ENCODE measurements around the gene SPNS3.

The SPNS3 gene

DNA sequence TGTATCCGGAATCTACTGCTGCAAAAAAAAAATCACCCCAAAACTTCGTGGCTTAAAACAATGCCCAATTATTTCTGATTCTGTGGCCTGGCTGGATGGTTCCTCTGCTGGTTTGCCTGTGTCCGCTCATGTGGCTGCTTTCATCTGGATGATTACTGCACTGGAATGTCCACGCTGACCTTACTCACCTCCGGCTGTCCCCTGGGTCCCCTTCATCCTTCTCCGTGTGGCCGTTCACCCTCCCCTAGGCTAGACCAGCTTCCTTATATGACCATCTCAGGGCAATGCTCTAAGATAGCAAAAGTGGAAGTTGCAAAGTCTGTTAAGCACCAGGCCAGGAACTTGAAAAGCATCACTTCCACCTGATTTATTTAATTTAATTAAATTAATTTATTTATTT is 33.5 kb downstream of the SPNS3 start:
- DNase-seq (ENCODE audit: low spot score), result no peak

DNA sequence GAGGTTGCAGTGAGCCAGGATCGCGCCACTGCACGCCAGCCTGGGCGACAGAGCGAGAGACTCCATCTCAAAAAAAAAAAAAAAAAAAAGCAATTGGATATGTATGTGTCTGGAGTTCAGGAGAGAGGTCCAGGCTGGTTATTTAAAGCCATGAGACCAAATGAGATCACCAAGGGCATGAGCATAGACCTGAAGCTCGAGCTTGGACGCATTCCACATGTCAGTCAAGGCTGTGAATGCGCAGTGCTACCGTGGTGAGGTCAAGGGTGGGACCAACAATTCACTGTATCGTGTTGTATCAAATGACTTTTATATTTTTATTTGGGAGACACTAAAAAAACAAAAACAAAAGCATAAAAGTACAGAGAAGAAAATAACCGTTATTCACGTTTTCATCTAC is 35.8 kb downstream of the SPNS3 start:
- DNase-seq (ENCODE audit: low spot score), result no peak

DNA sequence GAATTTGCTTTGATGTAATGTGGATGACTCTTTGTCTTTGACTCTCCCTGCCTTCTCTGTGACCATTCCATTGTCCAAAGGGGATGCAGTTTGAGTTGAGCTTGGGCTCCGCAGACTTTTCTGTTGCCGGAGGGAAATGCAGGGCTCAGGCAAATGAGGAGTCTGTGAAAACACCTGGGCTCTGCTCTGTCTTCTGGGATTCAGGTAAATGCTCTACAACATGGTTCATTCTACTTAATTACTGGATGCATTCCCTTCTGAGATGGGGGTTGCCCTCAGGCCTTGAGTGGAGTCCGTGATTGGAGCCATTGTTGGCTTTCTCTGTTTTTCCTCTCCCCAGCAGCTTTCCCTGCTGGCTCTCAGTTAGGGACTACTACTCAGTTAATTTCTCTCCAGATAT is 38.5 kb downstream of the SPNS3 start:
- DNase-seq (ENCODE audit: low spot score), result no peak

DNA sequence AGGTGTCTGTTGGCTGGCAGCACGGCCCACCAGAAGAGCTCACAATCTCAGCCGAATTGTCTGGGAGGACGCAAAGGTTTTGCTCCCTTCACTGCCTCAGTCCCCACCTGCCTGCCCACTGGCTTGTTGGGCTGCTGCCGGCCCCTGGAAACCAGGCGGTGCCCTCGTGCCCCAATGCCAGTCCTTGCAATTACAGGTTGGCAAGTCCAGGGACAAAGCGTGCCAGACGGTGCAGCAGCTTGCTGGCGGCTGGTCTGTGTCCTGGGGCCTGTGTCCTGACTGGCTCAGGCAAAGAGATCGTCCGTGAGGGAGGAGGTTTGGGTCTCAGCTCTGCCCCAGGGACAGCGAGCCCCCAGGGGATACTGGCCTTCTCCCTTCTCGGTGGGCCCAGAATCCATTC is 40.4 kb downstream of the SPNS3 start:
- no peak for DNase-seq (ENCODE audit: low spot score)

DNA sequence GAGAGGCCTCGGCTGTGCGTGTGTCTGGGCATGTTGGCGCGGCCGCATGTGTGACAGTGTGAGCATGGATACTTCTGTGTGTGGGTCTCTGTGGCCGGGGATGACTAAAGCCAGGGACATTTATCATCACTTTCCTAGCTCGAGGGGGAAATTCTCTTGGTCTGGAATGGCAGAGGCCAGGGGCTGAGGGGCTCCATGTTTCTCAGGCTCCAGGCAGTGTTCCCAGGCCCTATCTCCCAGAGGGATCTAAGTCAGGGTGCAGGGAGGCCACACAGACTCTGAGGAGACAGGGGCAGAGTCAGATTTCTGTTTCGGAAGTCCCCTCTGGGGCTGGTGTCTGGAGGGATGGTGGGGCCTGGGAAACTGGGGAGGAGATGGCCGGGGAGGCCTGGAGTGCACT is 41.3 kb downstream of the SPNS3 start:
- no peak for DNase-seq (ENCODE audit: low spot score)

DNA sequence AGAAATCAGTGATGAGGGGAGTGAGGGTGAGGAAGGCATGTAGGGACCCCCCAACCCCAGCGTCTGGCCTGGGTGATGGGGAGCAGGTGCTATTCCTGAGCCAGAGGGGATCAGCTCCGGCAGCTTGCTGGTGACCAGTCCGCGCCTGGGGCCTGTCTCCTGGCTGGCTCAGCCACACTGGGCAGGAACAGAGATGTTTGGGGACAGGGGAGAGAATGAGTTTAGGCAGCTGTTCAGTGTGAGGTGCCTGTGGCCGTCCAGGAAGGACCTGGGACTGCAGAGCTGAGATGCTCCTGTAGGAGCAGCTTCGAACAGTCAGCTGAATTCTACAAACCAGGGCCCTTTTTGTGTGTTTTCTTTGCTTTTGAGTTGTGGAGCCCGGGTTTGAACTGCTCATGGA is 41.7 kb downstream of the SPNS3 start:
- no peak for DNase-seq (ENCODE audit: low spot score)

DNA sequence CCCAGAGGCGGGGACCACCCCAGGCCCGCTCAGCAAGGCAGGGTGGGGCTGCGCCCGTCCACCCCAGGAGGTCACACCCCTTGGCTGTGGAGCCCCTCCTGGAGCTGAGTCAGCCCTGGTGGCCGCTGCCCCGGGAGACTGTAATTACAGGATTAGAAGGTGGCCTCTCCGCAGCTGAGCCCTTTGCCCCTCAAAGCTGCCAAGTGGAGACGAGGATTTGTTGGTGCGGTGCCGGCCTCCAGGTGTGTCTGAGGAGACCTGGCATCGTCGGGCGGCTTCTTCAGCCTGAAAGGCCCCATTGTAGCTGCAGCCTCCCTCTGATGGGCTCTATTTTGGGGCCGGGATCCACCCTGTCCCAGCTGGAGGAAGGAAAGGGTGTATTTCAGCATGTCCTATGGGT is 42.3 kb downstream of the SPNS3 start:
- DNase-seq (ENCODE audit: low spot score), result no peak

DNA sequence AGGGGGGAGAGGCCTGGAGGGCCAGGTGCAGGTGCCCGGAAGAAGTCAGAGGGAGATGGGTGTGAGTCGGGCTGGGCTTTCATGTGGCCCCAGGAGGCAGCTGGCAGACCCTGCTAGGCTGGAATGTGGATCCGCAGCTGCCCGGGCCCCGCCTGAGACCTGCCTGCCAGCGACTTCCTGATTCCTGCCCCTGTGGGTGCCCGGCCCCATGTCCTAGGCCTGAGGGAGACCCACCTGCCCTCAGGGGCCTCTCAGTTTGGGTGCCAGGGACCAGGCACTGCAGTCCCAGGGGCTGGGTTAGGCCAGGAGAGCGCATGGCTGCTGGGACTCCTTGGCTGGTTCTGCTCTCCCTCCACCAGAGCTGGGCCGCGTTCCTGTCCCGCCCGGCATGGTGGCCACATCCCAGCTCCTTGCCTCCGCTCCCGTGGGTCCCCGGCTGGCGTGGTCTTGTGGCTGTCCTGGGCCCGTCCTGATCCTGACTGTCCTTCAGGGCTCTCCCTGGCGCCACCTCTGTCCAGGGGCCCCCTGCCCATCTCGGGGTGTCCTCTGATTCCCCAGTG is 42.9 kb downstream of the SPNS3 start:
- no peak for DNase-seq (ENCODE audit: low spot score)

DNA sequence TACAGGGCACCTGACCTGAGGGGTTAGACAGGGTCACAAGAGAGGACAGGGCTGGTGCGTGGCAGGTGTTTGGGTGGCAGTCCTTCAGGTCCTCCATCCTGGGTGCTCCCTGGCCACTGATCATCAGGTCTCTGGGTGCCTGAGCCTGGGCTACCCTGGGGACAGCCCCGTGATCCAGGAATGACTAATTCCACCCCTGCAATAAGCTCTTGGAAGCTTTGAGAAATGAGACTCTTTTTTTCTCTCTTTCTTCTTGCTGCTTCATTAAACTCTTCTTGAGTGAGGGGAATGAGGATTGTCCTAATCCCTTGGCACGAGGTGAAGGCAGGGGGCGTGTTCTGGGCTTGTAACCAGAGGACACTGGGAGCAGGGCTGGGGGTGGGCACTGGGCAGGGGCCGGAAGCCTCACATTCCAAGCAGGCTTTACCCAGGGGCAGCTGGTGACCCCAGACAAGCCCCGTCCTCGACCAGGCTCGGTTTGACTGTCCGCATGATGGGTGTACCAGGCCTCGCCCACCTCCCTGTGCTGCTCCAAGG is 43.6 kb downstream of the SPNS3 start:
- no peak for DNase-seq (ENCODE audit: low spot score)

DNA sequence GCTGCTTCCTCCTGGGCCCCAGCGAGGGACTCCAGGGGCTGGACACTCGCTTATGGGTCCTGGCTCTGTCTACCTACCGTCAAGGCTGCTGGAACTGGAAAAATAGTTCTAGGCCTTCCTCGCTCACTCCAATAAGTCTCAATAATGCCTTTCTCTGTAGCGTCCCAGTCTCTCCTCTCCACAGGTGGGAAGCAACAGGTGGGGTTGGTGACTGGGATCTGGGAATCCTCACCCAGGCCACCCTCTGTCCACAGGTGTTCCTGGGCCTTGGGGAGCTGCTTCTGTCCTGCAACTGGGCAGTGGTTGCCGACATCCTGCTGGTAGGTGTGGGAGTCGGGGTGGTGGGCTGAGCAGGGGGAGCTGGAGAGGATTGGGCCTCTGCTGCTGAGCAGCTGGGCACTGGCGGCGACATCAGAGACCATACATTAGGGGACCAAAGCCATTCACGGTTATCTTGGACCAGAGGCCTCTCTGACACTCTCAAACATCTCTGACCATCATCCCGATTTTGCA is 44.6 kb downstream of the SPNS3 start:
- DNase-seq (ENCODE audit: low spot score), result no peak

DNA sequence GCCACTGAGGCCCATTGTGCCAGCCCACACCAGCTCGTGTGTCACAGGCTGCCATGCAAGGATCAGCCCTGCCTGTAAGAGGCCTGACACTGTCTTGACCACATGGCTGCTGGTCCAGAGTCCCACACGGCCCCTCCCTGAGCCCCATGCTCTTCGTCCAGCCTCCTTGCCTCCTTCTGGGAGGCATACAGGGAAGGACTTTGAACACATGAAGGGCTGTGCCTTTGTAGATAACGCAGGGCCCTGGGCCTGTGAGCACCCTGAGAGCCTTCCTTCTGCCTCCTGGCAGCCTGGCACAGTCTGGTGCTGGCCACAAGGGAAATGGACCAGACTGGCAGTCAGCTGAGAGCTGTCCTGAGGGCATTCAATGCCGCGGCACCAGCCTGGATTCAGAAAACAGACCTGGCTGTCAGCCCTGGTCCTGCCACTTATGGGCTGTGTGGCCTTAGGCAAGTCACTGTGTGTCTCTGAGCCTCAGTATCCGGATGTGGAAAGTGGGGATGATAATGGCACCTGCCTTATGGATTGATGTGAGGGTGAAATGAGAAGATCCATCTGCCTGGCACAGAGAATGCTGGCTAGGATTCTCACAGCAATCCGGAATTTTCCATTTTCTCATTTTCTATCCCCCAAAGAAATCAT is 45.7 kb downstream of the SPNS3 start:
- DNase-seq (ENCODE audit: low spot score), result no peak

DNA sequence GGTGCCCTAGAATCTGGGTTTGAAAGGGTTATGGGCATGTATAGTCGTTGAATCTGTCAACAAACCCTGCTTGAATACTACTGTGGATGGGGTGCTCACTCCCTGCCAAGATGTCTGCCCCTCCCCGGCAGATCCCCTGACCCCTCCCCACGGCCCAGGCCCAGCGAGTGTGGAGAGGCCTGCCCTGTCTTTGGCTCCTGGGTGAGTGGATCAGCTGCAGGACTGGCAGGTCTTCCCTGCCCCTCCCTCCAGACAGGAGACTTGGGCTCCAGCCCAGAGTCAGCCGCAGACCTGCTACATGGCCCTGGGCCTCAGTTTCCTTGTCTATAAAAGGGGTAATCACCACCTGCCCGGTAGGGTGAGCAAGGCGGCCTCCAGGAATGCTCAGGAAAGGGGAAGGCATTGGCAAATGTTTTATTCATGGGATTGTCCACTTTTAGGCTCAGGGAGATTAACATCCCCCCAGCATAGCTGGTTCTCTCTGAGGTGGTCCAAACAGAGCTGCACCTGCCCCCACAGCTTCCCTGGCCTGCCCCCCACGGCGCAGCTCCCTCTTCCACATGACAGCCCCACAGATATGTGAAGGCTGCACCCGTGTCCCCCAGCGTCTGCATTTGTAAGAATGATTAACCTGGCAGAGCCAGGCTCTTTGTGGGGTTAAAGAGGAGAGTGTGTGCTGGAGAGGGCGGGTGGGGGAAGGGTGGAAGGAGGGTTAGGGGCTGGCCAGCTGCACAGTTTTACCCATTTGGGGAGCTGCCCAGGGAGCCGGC is 46.4 kb downstream of the SPNS3 start:
- DNase-seq (ENCODE audit: low spot score), result no peak

DNA sequence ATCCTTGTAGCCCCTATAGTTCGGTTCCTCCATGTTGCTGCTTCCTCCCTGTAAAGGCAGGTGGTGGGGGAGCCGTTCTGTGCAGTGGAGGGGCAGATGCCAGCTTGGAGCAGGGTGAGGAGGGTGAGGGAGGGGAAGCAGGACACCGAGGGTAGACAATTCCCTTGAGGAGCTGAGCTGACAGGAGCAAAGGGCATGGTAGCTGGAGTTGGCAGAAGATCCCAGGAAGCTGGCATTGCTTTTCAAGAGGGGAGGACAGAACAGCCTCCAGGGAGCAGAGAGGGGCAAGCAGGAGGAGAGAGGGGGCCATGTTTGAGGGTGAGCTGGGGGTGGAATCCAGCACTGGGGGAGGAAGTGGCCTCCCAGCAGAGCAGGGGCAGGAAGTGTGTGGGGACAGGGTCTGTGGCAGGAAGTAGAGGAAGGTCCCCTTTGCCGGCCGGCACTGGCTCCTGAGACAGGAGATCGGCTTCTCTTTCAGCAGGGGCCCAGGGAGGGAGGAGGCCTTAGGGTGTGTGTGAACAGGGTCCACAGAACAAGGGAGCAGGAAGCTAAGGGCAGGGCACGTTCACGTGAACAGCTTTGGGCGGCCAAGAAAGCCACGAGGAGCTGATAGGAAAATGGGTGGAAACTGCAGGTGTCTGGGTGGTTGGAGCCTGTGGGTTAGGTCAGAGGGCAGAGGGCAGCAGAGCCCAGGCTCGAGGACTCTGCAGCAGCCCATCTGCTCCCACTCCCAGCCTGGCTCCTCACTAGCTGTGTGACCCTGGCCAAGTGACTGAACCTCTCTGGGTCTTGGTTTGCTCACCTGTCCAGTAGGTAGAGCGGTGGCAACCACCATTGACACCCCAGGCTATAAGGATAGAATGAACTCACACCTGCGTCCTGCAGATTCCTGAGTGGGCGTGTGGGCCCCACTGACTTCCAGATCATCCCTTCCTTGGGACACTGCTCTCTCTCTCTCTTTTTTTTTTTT is 47.5 kb downstream of the SPNS3 start:
- DNase-seq (ENCODE audit: low spot score), result no peak

DNA sequence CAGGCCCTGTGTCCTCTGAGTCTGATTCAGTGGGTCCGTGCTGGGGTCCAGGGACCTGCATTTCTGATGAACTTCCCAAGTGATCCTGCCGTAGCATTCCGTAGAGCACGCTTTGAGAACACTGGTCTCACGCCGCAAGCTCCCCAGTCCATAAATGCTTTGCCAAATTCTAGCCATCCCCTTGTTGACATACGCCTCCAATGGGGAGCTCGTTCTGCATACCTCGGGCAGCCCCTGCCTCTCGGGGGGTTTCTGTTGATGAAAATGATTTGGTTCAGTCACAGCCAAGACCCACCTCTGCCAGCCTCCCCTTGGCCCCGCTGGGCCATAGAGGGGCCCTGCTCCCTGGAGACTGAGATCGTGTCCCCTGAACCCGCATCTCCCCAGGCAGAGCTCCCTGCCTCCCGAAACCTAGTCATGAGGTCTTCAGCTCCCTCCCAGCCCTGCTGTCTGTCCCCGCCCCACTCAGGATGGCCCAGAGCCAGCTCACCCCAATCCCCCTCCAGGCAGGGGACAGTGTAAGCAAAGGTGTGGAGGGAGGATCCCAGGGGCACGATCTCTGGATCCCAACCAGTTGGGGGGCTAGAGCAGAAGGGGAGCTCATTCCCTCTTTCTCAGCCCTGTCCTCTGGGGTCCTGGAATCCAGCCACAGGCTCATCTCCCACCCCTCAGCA is 48.7 kb downstream of the SPNS3 start:
- no peak for DNase-seq (ENCODE audit: low spot score)

DNA sequence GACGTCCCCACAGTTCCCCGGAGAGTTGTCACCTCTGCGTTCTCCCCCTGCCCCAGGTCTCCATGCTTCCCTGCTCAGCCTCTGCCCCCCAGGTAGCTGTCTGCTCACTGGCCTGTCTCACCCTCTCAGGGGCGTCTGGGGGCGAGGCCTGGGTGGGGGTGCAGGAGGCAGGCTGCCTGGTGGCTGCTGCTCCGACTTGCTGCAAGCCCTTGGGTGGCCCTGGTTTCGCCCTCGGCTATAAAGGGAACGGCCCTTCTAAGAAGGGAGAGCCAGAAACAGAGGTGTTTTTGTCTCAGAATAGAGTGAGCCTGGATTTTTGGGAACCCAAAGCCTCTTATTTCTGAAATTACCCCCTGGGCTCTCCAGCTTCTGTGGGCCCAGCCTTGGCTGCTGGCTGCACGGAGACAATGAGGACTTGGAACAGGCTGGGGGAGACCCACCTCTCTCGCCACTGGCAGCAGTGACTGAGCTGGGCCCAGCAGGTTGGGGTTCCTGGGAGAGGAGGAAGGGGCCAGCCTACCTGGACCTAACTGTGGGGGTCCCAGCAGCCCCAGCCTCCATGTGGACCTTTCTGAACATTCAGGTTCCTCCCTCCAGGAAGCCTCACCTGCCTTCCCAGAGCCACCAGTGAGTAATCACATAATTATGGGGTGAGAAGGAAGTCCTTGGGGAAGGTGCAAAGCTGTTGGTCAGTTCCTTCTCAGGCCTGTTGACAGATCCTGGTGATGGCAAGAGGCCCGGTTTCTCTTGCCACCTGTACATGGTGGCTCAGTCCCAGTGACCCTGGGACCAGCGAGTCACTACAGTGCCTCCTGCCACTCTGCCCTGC is 49.5 kb downstream of the SPNS3 start:
- DNase-seq (ENCODE audit: low spot score), result no peak

DNA sequence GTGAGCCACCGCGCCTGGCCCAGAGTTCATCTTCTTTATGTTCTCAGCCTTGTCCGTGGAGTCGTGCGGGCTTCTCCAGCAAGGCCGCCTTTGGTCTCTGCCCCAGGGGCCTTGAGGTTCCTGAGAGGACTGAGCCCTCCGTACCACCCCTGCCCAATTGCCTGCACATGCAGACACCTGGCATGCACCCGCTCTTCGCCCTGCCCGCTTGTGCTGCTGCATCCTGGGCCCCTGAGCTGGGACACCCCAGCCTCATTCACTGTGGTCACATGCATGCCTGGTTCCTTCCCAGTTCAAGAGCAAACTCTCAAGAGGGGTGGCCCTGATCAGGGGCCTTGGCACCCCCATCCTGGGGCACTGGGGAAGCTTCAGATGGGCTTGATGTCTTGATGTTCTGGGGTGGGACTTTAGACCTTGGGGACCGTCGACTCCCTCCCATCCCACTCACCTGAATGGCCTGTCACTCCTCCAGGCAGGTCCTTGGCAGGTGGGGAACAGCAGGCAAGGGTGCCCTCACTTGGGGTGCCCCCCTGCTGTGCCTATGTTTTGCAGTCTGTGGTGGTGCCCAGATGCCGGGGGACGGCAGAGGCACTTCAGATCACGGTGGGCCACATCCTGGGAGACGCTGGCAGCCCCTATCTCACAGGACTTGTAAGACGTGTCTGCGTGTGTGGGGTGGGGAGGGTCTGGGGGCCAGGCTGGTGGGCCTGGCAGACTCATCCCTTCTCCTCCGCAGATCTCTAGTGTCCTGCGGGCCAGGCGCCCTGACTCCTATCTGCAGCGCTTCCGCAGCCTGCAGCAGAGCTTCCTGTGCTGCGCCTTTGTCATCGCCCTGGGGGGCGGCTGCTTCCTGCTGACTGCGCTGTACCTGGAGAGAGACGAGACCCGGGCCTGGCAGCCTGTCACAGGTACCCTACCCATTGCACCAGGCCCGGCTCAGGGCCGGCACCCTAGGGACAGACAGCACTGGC is 52.2 kb downstream of the SPNS3 start:
- DNase-seq (ENCODE audit: low spot score), result no peak

DNA sequence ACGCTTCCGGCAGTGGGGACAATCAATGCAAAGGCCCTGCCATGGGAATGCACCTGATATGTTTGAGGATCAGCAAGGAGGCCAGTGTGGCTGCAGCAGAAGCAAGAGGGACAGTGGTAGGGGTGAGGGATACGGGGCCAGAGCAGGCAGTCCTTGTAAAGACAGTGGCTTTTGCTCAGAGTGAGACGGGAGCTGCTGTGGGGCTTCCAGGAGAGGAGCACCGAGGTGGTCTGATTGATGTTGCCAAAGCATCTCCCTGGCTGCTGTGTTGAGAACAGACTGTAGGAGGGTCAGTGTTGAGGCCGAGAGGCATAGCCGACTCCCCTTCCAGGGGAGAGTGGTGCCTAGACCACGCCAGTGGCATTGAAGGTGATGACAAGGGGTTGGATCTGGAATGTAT is 53.6 kb downstream of the SPNS3 start:
- DNase-seq (ENCODE audit: low spot score), result no peak

DNA sequence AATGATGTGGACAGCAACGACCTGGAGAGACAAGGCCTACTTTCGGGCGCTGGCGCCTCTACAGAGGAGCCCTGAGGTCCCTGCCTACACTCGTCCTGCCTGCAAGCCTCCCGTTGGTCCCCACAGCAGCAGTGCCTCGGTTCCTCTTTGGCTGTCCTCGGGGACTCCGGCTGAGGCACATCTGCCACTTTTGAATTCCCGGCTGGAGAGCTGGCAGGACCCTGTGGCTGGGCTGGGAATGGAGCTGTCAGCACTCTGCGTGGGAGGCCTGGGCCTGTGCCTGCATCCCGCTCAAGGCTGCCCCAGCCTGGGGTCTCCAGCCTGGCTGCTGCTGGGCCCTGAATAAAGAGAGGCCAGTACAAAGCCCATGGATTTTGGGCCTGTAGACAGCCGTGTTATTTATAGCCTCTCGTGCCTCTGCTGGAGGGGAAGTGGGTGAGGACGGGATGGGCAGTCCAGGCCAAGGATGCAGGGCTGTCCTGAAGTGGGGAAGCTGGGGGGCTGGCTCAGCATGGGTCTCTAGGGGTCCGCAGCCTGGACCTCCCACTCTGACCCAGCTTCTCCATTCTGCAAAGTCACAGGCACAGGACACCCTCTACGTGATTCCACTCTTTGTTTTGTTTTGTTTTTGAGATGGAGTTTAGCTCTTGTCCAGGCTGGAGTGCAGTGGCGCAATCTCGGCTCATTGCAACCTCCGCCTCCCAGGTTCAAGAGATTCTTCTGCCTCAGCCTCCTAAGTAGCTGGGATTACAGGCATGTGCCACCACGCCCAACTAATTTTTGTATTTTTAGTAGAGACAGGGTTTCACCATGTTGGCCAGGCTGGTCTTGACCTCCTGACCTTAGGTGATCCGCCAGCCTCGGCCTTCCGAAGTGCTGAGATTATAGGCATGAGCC is 54.3 kb downstream of the SPNS3 start:
- DNase-seq (ENCODE audit: low spot score), result no peak
